B cell (primary cell): Measurements from ENCODE around the gene ACCS. TPM values are rescaled to one million over a fixed set of nuclear protein-coding genes. Genes with fewer than 3 reads are reported as not detected.

Experiments used
- ATAC-seq: fragments of 200-7000 bp; cut with Tn5 transposase; one replicate; pipeline ENCODE4 v1.10.0; 2021; ENCODE audit warnings: low read depth, mild to moderate bottlenecking, moderate number of reproducible peaks, moderate library complexity
- CTCF ChIA-PET: fragments of 350-600 bp; sonication (Branson Sonifier 250); formaldehyde crosslinking; loops from one replicate; lab custom pipeline; 2021; ENCODE audit warnings: antibody characterized with exemption, inconsistent platforms; lab: Charles Lee
- POLR2A ChIA-PET: fragments of 350-600 bp; sonication (Branson Sonifier 250); formaldehyde crosslinking; loops from one replicate; lab custom pipeline; 2021; ENCODE audit warnings: antibody characterized with exemption; lab: Charles Lee
- DNase-seq: peaks from one replicate; pipeline ENCODE4 v3.0.0; 2013
- H2AFZ ChIP-seq: 2 replicates; pipeline ENCODE4 v1.6.1; 2012; ENCODE audit warnings: mild to moderate bottlenecking, low read depth, low read length; ENCODE audit not compliant: insufficient read depth, poor library complexity, severe bottlenecking
- H3K27ac ChIP-seq, 2 donors: 1 replicate in 1 of 2; 2 replicates in 1 of 2; pipeline ENCODE4 v1.5.1; 2012 to 2013; ENCODE audit warnings: low read length in 2 of 2, mild to moderate bottlenecking in 2 of 2, moderate library complexity in 1 of 2
- H3K27me3 ChIP-seq, 4 experiments: fragments of 200-600 bp in 1 of 4; sonication (generic) in 1 of 4; replicated peaks in 1 of 4; 1 replicate in 2 of 4; 2 replicates in 2 of 4; pipeline versions ENCODE4 v1.6.1 to v1.7.0; 2013 to 2016; ENCODE audit warnings: low read length in 3 of 4, mild to moderate bottlenecking in 2 of 4, mixed read lengths in 1 of 4, moderate library complexity in 1 of 4; ENCODE audit not compliant: insufficient read depth in 4 of 4, control insufficient read depth in 3 of 4; ENCODE audit errors: control extremely low read depth in 1 of 4
- H3K36me3 ChIP-seq, 2 experiments: replicated peaks in 1 of 2; 1 replicate in 1 of 2; 2 replicates in 1 of 2; pipeline versions ENCODE4 v1.6.1 to v1.7.1; 2013; ENCODE audit warnings: low read length in 1 of 2; ENCODE audit not compliant: insufficient read depth in 2 of 2, control insufficient read depth in 1 of 2; ENCODE audit errors: control extremely low read depth in 1 of 2, extremely low read depth in 1 of 2
- H3K4me1 ChIP-seq, 2 donors: fragments of 200-600 bp in 1 of 2; sonication (generic) in 1 of 2; 1 replicate in 1 of 2; 2 replicates in 1 of 2; pipeline versions ENCODE4 v1.5.1 to v1.6.1; 2013 to 2017; ENCODE audit warnings: low read length in 2 of 2; ENCODE audit not compliant: control insufficient read depth in 2 of 2, insufficient read depth in 2 of 2
- H3K4me2 ChIP-seq: replicated peaks from 2 replicates; pipeline ENCODE3; 2012; ENCODE audit warnings: mild to moderate bottlenecking, low read depth, low read length; ENCODE audit not compliant: poor library complexity, severe bottlenecking
- H3K4me3 ChIP-seq, 5 experiments: fragments of 200-600 bp in 1 of 5; sonication (generic) in 1 of 5; 1 replicate in 3 of 5; 2 replicates in 2 of 5; pipeline versions ENCODE4 v1.5.1 to v1.7.0; 2011 to 2016; ENCODE audit warnings: low read length in 4 of 5, mild to moderate bottlenecking in 4 of 5, low read depth in 2 of 5, control low read depth in 1 of 5, moderate library complexity in 1 of 5; ENCODE audit not compliant: insufficient read depth in 1 of 5; ENCODE audit errors: control extremely low read depth in 1 of 5, extremely low read depth in 1 of 5
- H3K79me2 ChIP-seq: fragments of 200-600 bp; sonication (generic); one replicate; pipeline ENCODE4 v1.6.0; 2016; ENCODE audit warnings: low read length; ENCODE audit not compliant: control insufficient read depth, insufficient read depth
- H3K9ac ChIP-seq: fragments of 200-600 bp; sonication (generic); 2 replicates; pipeline ENCODE4 v1.6.1; 2017; ENCODE audit warnings: mild to moderate bottlenecking, low read length, moderate library complexity
- H3K9me3 ChIP-seq, 3 donors: one replicate each; pipeline versions ENCODE4 v1.6.1 to v1.7.1; 2013; ENCODE audit warnings: low read length in 2 of 3; ENCODE audit not compliant: control insufficient read depth in 2 of 3, insufficient read depth in 1 of 3; ENCODE audit errors: control extremely low read depth in 1 of 3
- H4K20me1 ChIP-seq: 2 replicates; pipeline ENCODE4 v1.6.0; 2012; ENCODE audit warnings: mild to moderate bottlenecking, low read length; ENCODE audit not compliant: insufficient read depth, control insufficient read depth, poor library complexity, severe bottlenecking
- H3K27ac Mint-ChIP-seq: one replicate; pipeline ENCODE4 v1.8.0; 2021; ENCODE audit warnings: mixed read lengths
- H3K27me3 Mint-ChIP-seq: one replicate; pipeline ENCODE4 v1.8.0; 2021; ENCODE audit warnings: mixed read lengths
- H3K4me1 Mint-ChIP-seq: one replicate; pipeline ENCODE4 v1.8.0; 2021; ENCODE audit warnings: mixed read lengths
- H3K4me3 Mint-ChIP-seq: one replicate; pipeline ENCODE4 v1.8.0; 2021; ENCODE audit warnings: mixed read lengths
- H3K9me3 Mint-ChIP-seq: one replicate; pipeline ENCODE4 v1.8.0; 2022; ENCODE audit warnings: mixed read lengths; ENCODE audit not compliant: insufficient read depth
- EZH2 ChIP-seq: IDR thresholded peaks from 2 replicates; pipeline ENCODE4 v1.6.1; 2012; ENCODE audit warnings: borderline replicate concordance, low read depth, mild to moderate bottlenecking, moderate library complexity, low read length; ENCODE audit not compliant: insufficient read depth, poor library complexity, severe bottlenecking
- WGBS: methylation state at CpG from one replicate; pipeline ENCODE4 v1.1.5; 2013; ENCODE audit warnings: missing lambda C conversion rate; ENCODE audit not compliant: insufficient coverage; 5-methylcytosine and 5-hydroxymethylcytosine counted together
- intact Hi-C: fragments of 100-400 bp; cut with micrococcal nuclease; formaldehyde crosslinking; loops from one replicate; pipeline ENCODE4 v1.10.0; 2022
- polyA plus RNA-seq: library from polyadenylated mRNA; depleted of rRNA; stranded (reverse); fragments of >200 nt; gene quantifications from 2 replicates; pipeline ENCODE4 v1.2.3, GENCODE V29; 2012
- total RNA-seq, 2 donors: library from RNA; stranded (reverse); fragments of 120-200 nt in 1 of 2; gene quantifications; 1 replicate in 1 of 2; 2 replicates in 1 of 2; pipeline versions ENCODE4 v1.2.3 to v1.2.4, GENCODE V29; 2013 to 2022
- TF ChIP-seq, protein P1 (sequence below): fragments of 200-600 bp; IDR thresholded peaks from one replicate; pipeline ENCODE4 v1.8.0; 2022; ENCODE audit warnings: antibody characterized with exemption, mild to moderate bottlenecking

Gene ACCS
- total and polyA plus RNA-seq, 2 donors (not counting 1 experiment from before 2014, with no cell fraction given) = 59.5 to 63.2 TPM

DNA sequence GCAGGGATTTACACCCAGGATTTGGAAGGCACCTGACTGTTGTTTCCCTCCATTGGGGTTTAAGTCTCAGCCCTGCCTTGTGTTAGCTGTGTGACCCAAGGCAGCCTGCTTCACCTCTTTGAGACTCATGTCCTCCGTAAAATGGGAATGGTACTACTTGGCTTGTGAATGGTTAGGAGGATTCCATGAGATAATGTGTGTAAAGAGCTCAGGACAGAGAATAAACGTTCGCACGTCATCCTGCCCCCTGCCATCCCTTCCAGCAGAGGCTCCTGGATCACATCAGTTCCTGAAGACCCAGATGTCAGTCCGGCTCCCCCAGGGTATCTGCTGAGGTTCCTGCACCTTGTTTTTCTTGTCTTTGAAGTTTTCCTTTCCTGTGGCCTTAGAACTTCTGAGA is 35.1 kb upstream of the ACCS start:
- 75% methylated on average over 5 of the region's 5 CpGs for WGBS
- no peak overlapping the region for H3K9ac ChIP-seq
- H3K9me3 ChIP-seq = peaks cover 0 to 4% (median 0%) of the 10 kb centered on the region in 3 donors
- H2AFZ ChIP-seq = no peak overlapping the region
- H3K4me1 Mint-ChIP-seq = no peaks in the 10 kb centered on the region
- H3K27me3 ChIP-seq = peaks cover 0 to 13% (median 3%) of the 10 kb centered on the region in 4 experiments
- peaks cover 6% of the 10 kb centered on the region for H3K9me3 Mint-ChIP-seq
- DNase-seq (no peak), ATAC-seq (no peak)
- POLR2A ChIA-PET = no interaction called here
- H3K27ac ChIP-seq = no peak overlapping the region
- no peaks in the 10 kb centered on the region for H4K20me1 ChIP-seq
- no peak overlapping the region for H3K27ac Mint-ChIP-seq
- TF ChIP-seq EZH2 = no peak
- TF ChIP-seq, protein P1, sequence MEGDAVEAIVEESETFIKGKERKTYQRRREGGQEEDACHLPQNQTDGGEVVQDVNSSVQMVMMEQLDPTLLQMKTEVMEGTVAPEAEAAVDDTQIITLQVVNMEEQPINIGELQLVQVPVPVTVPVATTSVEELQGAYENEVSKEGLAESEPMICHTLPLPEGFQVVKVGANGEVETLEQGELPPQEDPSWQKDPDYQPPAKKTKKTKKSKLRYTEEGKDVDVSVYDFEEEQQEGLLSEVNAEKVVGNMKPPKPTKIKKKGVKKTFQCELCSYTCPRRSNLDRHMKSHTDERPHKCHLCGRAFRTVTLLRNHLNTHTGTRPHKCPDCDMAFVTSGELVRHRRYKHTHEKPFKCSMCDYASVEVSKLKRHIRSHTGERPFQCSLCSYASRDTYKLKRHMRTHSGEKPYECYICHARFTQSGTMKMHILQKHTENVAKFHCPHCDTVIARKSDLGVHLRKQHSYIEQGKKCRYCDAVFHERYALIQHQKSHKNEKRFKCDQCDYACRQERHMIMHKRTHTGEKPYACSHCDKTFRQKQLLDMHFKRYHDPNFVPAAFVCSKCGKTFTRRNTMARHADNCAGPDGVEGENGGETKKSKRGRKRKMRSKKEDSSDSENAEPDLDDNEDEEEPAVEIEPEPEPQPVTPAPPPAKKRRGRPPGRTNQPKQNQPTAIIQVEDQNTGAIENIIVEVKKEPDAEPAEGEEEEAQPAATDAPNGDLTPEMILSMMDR = no peak
- H3K4me2 ChIP-seq = no peak overlapping the region
- H3K4me3 Mint-ChIP-seq = no peak overlapping the region
- no peaks in the 10 kb centered on the region for H3K79me2 ChIP-seq
- H3K4me1 ChIP-seq = no peaks in the 10 kb centered on the region
- intact Hi-C loops = no loop called here
- H3K27me3 Mint-ChIP-seq = peaks cover 46% of the 10 kb centered on the region
- no peak overlapping the region for H3K4me3 ChIP-seq
- H3K36me3 ChIP-seq = no peaks in the 10 kb centered on the region
- CTCF ChIA-PET = no interaction called here

DNA sequence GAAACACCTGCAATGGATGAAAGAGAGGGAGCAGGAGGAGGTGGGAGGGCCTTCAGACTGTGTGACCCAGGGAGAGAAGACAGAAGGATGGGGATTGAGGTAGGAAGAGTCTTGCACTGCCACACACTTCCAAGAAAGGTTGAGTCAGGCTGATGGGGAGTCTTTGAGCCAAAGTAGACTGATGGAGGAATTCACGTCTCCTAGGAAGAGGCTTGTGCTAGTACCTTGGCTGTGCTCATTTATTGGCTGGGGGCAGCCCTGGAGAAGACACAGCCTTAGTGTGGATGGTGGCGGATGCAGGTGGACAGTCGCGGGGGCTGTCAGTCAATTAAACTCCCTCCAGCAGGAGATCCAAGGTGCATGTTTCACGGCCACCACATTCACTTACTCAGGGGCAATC is 34.5 kb upstream of the ACCS start:
- Histone ChIP-seq H3K4me1 (no peaks in the 10 kb centered on the region), H3K4me2 (no peak overlapping the region), H2AFZ (no peak overlapping the region), H3K9me3 (peaks cover 0 to 3% (median 0%) of the 10 kb centered on the region in 3 donors), H3K36me3 (no peaks in the 10 kb centered on the region), H3K79me2 (no peaks in the 10 kb centered on the region), H3K27me3 (peaks cover 0 to 13% (median 2%) of the 10 kb centered on the region in 4 experiments), H3K27ac (no peak overlapping the region), H3K4me3 (no peak overlapping the region), H4K20me1 (no peaks in the 10 kb centered on the region), H3K9ac (no peak overlapping the region)
- POLR2A ChIA-PET = no interaction called here
- H3K27ac Mint-ChIP-seq = no peak overlapping the region
- intact Hi-C loops = no loop called here
- no peak for DNase-seq
- H3K9me3 Mint-ChIP-seq = peaks cover 4% of the 10 kb centered on the region
- WGBS = 95% methylated on average over 2 of the region's 5 CpGs
- no peaks in the 10 kb centered on the region for H3K4me1 Mint-ChIP-seq
- ATAC-seq = no peak
- TF ChIP-seq, protein P1 = no peak
- H3K4me3 Mint-ChIP-seq = no peak overlapping the region
- peaks cover 43% of the 10 kb centered on the region for H3K27me3 Mint-ChIP-seq
- CTCF ChIA-PET = no interaction called here
